Stimulated activated CD8-positive, alpha-beta memory T cell treated with anti-CD3 and anti-CD28 coated beads, Interleukin-7, amount 100 ng/mL, for 1 hour (primary cell): ENCODE data around the gene OPTC.
"Not testable (repeated sequence)": the region's sequence is repeated elsewhere in the genome, so short reads cannot be mapped to it uniquely, and the experiment has no call there.

Experiments
- DNase-seq, 2 donors: peaks; one replicate each; pipeline ENCODE4 v3.0.0-alpha.2; 2020; ENCODE audit warnings: low read depth in 2 of 2

OPTC gene

GRCh38 chr1:203516906-203517305, 23.0 kb downstream of the OPTC start:
- no peak for DNase-seq

GRCh38 chr1:203517426-203518110, 23.6 kb downstream of the OPTC start:
- no peak for DNase-seq

GRCh38 chr1:203518139-203518538, 24.2 kb downstream of the OPTC start:
- DNase-seq = not testable (repeated sequence)

GRCh38 chr1:203518541-203518940, 24.6 kb downstream of the OPTC start:
- no peak for DNase-seq

GRCh38 chr1:203519053-203519840, 25.3 kb downstream of the OPTC start:
- no peak for DNase-seq

GRCh38 chr1:203519896-203520295, 25.9 kb downstream of the OPTC start:
- DNase-seq = no peak

- no peak for DNase-seq
Measured at GRCh38 chr1:203520315-203520714, 26.4 kb downstream of the OPTC start.

GRCh38 chr1:203521074-203521794, 27.3 kb downstream of the OPTC start:
- no peak for DNase-seq

- no peak for DNase-seq
Measured at GRCh38 chr1:203521812-203522211, 27.9 kb downstream of the OPTC start.

- DNase-seq = no peak
Measured at GRCh38 chr1:203522237-203522636, 28.3 kb downstream of the OPTC start.

GRCh38 chr1:203523667-203524066, 29.7 kb downstream of the OPTC start:
- no peak for DNase-seq

GRCh38 chr1:203524152-203524551, 30.2 kb downstream of the OPTC start:
- no peak for DNase-seq

- no peak for DNase-seq
Measured at GRCh38 chr1:203524824-203525223, 30.9 kb downstream of the OPTC start.

- no peak for DNase-seq
Measured at GRCh38 chr1:203525685-203526084, 31.7 kb downstream of the OPTC start.

- DNase-seq = no peak
Measured at GRCh38 chr1:203526130-203526529, 32.2 kb downstream of the OPTC start.

GRCh38 chr1:203526572-203526971, 32.6 kb downstream of the OPTC start:
- no peak for DNase-seq

- DNase-seq = no peak
Measured at GRCh38 chr1:203527013-203527412, 33.1 kb downstream of the OPTC start.

- DNase-seq = no peak
Measured at GRCh38 chr1:203528063-203528462, 34.1 kb downstream of the OPTC start.

- no peak for DNase-seq
Measured at GRCh38 chr1:203528976-203529835, 35.3 kb downstream of the OPTC start.

- no peak for DNase-seq
Measured at GRCh38 chr1:203531063-203531462, 37.1 kb downstream of the OPTC start.

GRCh38 chr1:203534012-203534411, 40.1 kb downstream of the OPTC start:
- no peak for DNase-seq

GRCh38 chr1:203534526-203534925, 40.6 kb downstream of the OPTC start:
- no peak for DNase-seq
